Ascending aorta (tissue), 2 donors: Measurements from ENCODE around the gene CYP4F12. TPM values are rescaled to one million over a fixed set of nuclear protein-coding genes. Genes with fewer than 3 reads are reported as not detected.
A peak's percentile ranks its signal among the peaks of the same experiment; 100 is the strongest.
"Not testable (repeated sequence)": the region's sequence is repeated elsewhere in the genome, so short reads cannot be mapped to it uniquely, and the experiment has no call there.

Experiments used
- DNase-seq, 2 donors: peaks; one replicate each; pipeline ENCODE4 v3.0.0-alpha.2; 2019; ENCODE audit warnings: low spot score in 2 of 2
- H3K27ac ChIP-seq, 2 donors: fragments of 200-600 bp; sonication (generic); one replicate each; pipeline ENCODE4 v1.5.1; 2016 to 2017; ENCODE audit warnings: mild to moderate bottlenecking in 1 of 2
- H3K27me3 ChIP-seq: fragments of 200-600 bp; sonication (generic); one replicate; pipeline ENCODE4 v1.5.1; 2017
- H3K36me3 ChIP-seq, 2 donors: fragments of 200-600 bp; sonication (generic); one replicate each; pipeline ENCODE4 v1.5.1; 2016
- H3K4me1 ChIP-seq, 2 donors: fragments of 200-600 bp; sonication (generic); one replicate each; pipeline ENCODE4 v1.5.1; 2016 to 2017; ENCODE audit warnings: mild to moderate bottlenecking in 1 of 2
- H3K4me3 ChIP-seq, 2 donors: fragments of 200-600 bp; sonication (generic); one replicate each; pipeline ENCODE4 v1.5.1; 2016 to 2017; ENCODE audit warnings: mild to moderate bottlenecking in 1 of 2
- H3K9me3 ChIP-seq, 2 donors: fragments of 200-600 bp; sonication (generic); one replicate each; pipeline ENCODE4 v1.5.1; 2016
- intact Hi-C: fragments of 100-400 bp; cut with DNase I; formaldehyde crosslinking; loops from one replicate; pipeline ENCODE4 v1.15.1; 2023
- total RNA-seq: library from RNA; depleted of rRNA; stranded (reverse); fragments of >200 nt; gene quantifications from one replicate; pipeline ENCODE4 v1.1.0, GENCODE V29; 2016
- TF ChIP-seq, protein P1 (sequence below), 3 experiments: fragments of 200-600 bp in 2 of 3; fragments of 450-650 bp in 1 of 3; sonication (generic) in 2 of 3; IDR thresholded peaks; one replicate each; pipeline ENCODE4 v1.5.1; 2016 to 2019; ENCODE audit warnings: antibody characterized with exemption in 3 of 3, mild to moderate bottlenecking in 1 of 3, moderate library complexity in 1 of 3

CYP4F12 gene
- total RNA-seq, 1 donor from 2014 or later = 17.2 TPM

DNA sequence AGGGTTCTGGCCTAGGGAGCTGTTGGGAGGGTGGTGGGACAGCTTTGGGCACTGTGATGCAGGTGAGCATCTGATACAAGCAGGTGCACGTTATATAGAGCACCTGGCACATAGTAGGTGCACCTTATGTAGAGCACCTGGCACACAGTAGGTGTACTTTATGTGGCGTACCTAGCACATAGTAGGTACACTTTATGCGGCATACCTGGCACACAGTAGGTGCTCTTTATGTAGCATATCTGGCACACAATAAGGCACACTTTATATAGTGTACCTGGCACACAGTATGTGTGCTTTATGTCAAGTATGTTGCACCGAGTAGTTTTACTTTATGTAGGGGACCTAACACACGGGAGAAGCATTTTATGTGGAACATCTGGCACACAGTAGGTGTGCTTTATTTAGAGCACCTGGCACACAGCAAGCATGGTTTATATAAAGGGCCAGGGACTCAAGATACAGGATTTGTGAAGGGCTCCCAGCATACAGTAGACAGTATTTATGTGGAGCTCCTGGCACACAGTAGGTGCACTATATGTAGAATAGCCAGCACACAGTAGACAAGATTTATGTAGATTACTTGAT, 1.6 kb upstream of the CYP4F12 start:
- H3K9me3 ChIP-seq = no peaks in the 10 kb centered on the region
- no peaks in the 10 kb centered on the region for H3K36me3 ChIP-seq
- no peaks in the 10 kb centered on the region for H3K4me1 ChIP-seq
- no peak overlapping the region for H3K27ac ChIP-seq
- H3K27me3 ChIP-seq = no peaks in the 10 kb centered on the region
- H3K4me3 ChIP-seq = no peak overlapping the region
- intact Hi-C loops = no loop called here
- no peak for DNase-seq
- TF ChIP-seq, protein P1, sequence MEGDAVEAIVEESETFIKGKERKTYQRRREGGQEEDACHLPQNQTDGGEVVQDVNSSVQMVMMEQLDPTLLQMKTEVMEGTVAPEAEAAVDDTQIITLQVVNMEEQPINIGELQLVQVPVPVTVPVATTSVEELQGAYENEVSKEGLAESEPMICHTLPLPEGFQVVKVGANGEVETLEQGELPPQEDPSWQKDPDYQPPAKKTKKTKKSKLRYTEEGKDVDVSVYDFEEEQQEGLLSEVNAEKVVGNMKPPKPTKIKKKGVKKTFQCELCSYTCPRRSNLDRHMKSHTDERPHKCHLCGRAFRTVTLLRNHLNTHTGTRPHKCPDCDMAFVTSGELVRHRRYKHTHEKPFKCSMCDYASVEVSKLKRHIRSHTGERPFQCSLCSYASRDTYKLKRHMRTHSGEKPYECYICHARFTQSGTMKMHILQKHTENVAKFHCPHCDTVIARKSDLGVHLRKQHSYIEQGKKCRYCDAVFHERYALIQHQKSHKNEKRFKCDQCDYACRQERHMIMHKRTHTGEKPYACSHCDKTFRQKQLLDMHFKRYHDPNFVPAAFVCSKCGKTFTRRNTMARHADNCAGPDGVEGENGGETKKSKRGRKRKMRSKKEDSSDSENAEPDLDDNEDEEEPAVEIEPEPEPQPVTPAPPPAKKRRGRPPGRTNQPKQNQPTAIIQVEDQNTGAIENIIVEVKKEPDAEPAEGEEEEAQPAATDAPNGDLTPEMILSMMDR (IDR thresholded peaks at IDR 0.05) = no peak

- peak overlapping the region in 1 of 2 donors; percentile 27 for H3K27ac ChIP-seq
- no peaks in the 10 kb centered on the region for H3K27me3 ChIP-seq
- no peaks in the 10 kb centered on the region for H3K36me3 ChIP-seq
- intact Hi-C loops = no loop called here
- no peak overlapping the region for H3K4me3 ChIP-seq
- no peaks in the 10 kb centered on the region for H3K4me1 ChIP-seq
- DNase-seq = no peak
- H3K9me3 ChIP-seq = no peaks in the 10 kb centered on the region
- TF ChIP-seq, protein P1 (IDR thresholded peaks at IDR 0.05) = no peak
These were observed 852 bp upstream of the CYP4F12 start for GRCh38 chr19:15671891-15672579.

DNA sequence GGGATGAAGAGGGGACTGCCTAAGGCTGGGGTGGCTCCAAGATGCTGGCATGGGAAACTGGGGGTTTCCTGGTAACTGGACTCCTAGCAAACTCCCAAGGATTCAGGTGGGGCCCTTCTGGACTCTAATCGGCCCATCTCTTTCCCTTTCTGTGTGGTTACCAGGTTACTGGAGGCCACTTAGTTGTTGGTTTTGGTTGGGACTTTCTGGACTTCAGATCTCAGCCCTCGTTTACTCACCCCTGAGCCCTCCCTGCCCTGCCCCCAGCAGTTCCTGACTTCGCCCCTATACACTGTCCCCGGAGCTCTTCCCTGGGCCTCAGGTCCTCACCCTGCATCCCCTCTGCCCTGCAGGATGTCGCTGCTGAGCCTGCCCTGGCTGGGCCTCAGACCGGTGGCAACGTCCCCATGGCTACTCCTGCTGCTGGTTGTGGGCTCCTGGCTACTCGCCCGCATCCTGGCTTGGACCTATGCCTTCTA, 328 bp downstream of the CYP4F12 start:
- H3K4me1 ChIP-seq = no peaks in the 10 kb centered on the region
- intact Hi-C loops = no loop called here
- H3K27me3 ChIP-seq = no peaks in the 10 kb centered on the region
- H3K9me3 ChIP-seq = no peaks in the 10 kb centered on the region
- H3K36me3 ChIP-seq = no peaks in the 10 kb centered on the region
- no peak for DNase-seq
- TF ChIP-seq, protein P1 (IDR thresholded peaks at IDR 0.05) = no peak
- no peak overlapping the region for H3K4me3 ChIP-seq
- H3K27ac ChIP-seq = peak overlapping the region in 1 of 2 donors; percentile 27

DNA sequence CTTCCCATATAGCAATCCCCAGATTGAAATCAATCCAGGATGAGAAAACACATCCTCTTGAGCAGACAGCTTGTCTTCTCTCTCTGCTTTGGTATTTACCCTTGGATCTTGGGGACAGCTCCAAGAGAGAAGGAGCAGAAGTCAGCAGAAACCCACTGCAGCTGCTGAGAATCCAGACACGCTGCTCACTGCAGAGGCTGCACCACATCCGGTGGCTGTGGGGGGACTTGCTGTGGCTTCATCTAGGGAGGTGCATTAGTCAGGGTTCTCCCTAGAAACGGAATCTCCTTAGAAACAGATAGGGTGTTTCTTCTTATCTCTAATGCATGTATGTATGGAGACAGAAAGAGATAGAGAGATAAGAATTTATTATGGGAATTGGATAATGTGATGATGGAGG, 2.7 kb downstream of the CYP4F12 start:
- TF ChIP-seq, protein P1 (IDR thresholded peaks at IDR 0.05) = no peak
- no peak overlapping the region for H3K4me3 ChIP-seq
- H3K4me1 ChIP-seq = no peaks in the 10 kb centered on the region
- no peaks in the 10 kb centered on the region for H3K9me3 ChIP-seq
- intact Hi-C loops = no loop called here
- no peaks in the 10 kb centered on the region for H3K27me3 ChIP-seq
- H3K36me3 ChIP-seq = no peaks in the 10 kb centered on the region
- H3K27ac ChIP-seq = no peak overlapping the region
- DNase-seq = no peak

DNA sequence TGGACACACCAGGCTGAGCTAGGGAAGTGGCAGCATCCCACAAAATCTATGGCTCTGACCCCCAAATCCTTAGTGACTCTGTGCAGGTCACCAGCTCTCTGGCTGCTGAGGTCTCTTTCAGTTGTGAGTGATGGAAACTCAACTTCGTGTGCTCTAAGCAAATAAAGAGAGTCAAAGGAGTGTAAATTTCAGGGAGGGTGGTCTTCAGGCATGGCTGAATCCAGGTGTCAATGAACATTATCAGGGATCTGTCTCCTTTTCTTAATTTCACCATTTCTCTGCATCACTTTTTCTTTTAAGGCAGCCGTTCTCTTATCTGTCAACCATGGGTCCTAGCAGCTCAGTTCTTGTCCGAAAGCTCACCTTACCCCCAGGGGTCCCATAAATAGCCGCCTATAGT, 6.2 kb downstream of the CYP4F12 start:
- TF ChIP-seq, protein P1 (IDR thresholded peaks at IDR 0.05) = no peak

GRCh38 chr19:15679865-15680264, 7.0 kb downstream of the CYP4F12 start:
- DNase-seq, intact Hi-C loops, H3K27me3 ChIP-seq, H3K9me3 ChIP-seq, H3K4me3 ChIP-seq, H3K36me3 ChIP-seq, H3K4me1 ChIP-seq, H3K27ac ChIP-seq: not testable (repeated sequence)

More for the DNA sequence above, 6.2 kb downstream of the CYP4F12 start:
- Histone ChIP-seq H3K27me3 (no peaks in the 10 kb centered on the region), H3K9me3 (no peaks in the 10 kb centered on the region), H3K27ac (no peak overlapping the region), H3K4me1 (no peaks in the 10 kb centered on the region), H3K36me3 (no peaks in the 10 kb centered on the region), H3K4me3 (no peak overlapping the region)
- DNase-seq = no peak
- intact Hi-C loops = no loop called here
